NCI-H345 (cell line): ENCODE data around the gene KIAA1614.

Experiments used
- DNase-seq: peaks from one replicate; lab custom pipeline; 2025; lab: John Stamatoyannopoulos, UW

The KIAA1614 gene

GRCh38 chr1:180907313-180908055 is 5.2 kb upstream of the KIAA1614 start:
- no peak for DNase-seq

GRCh38 chr1:180908074-180908765 is 4.5 kb upstream of the KIAA1614 start:
- no peak for DNase-seq

GRCh38 chr1:180909005-180909414 is 3.7 kb upstream of the KIAA1614 start:
- DNase-seq: no peak

GRCh38 chr1:180909462-180909976 is 3.2 kb upstream of the KIAA1614 start:
- DNase-seq: no peak

GRCh38 chr1:180911640-180912191 is 981 bp upstream of the KIAA1614 start:
- DNase-seq: no peak

GRCh38 chr1:180912211-180912800 is 391 bp upstream of the KIAA1614 start:
- no peak for DNase-seq

- DNase-seq: no peak
Observed at GRCh38 chr1:180915426-180915965, 2.8 kb downstream of the KIAA1614 start.

GRCh38 chr1:180916012-180916770 is 3.5 kb downstream of the KIAA1614 start:
- no peak for DNase-seq

- DNase-seq: no peak
Observed at GRCh38 chr1:180916771-180917170, 4.1 kb downstream of the KIAA1614 start.

- no peak for DNase-seq
Observed at GRCh38 chr1:180917306-180918065, 4.8 kb downstream of the KIAA1614 start.

GRCh38 chr1:180918519-180918918 is 5.8 kb downstream of the KIAA1614 start:
- DNase-seq: no peak

- DNase-seq: no peak
Observed at GRCh38 chr1:180919183-180919700, 6.5 kb downstream of the KIAA1614 start.

GRCh38 chr1:180920193-180920592 is 7.5 kb downstream of the KIAA1614 start:
- no peak for DNase-seq

- DNase-seq: no peak
Observed at GRCh38 chr1:180920702-180921101, 8.0 kb downstream of the KIAA1614 start.

- no peak for DNase-seq
Observed at GRCh38 chr1:180921386-180921785, 8.7 kb downstream of the KIAA1614 start.

- DNase-seq: no peak
Observed at GRCh38 chr1:180921891-180922630, 9.4 kb downstream of the KIAA1614 start.

- no peak for DNase-seq
Observed at GRCh38 chr1:180922631-180923015, 9.9 kb downstream of the KIAA1614 start.

- no peak for DNase-seq
Observed at GRCh38 chr1:180923021-180923841, 10.5 kb downstream of the KIAA1614 start.

GRCh38 chr1:180923887-180924286 is 11.2 kb downstream of the KIAA1614 start:
- DNase-seq: no peak
